GM10248 (cell line): ENCODE results near the gene COG7.
"Not testable (repeated sequence)": the region's sequence is repeated elsewhere in the genome, so short reads cannot be mapped to it uniquely, and the experiment has no call there.

Experiments
- CTCF ChIA-PET: fragments of 300-600 bp; sonication (Branson Sonifier 250); formaldehyde crosslinking; extraction: SDS; loops from one replicate; lab custom pipeline; 2021; ENCODE audit warnings: antibody characterized with exemption; lab: Yijun Ruan, JAX
- POLR2A ChIA-PET: fragments of 350-650 bp; sonication (Branson Sonifier 250); formaldehyde crosslinking; extraction: SDS; loops from one replicate; lab custom pipeline; 2020; ENCODE audit warnings: antibody characterized with exemption; lab: Yijun Ruan, JAX
- DNase-seq: peaks from one replicate; pipeline ENCODE4 v3.0.0; 2012; ENCODE audit errors: extremely low spot score
- TF ChIP-seq, protein P1 (sequence below): IDR thresholded peaks from 2 replicates; pipeline ENCODE4 v1.5.1; 2012; ENCODE audit warnings: mild to moderate bottlenecking, low read depth; ENCODE audit errors: extremely low read depth, missing control alignments, control extremely low read depth

Gene COG7

DNA sequence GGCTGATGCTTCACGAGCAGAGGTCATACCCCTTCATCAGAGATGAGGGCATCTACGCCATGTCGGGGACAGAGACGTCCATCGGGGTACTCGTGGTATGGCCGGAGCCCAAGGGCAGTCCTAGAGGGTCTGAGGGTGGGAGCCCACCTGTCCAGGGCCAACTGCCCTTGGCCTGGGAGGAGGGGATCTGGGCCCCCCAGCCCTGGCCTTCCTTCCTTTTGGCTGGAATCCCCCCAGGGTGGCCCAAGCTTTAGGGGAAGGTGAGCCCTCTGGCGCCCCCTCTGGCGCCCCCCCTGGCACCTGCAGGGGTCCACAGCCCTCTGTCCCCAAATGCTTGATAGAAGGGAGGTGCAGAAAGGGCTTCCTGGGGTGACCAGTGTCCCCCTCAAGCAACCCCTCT is 81.6 kb downstream of the COG7 start:
- TF ChIP-seq, protein P1, sequence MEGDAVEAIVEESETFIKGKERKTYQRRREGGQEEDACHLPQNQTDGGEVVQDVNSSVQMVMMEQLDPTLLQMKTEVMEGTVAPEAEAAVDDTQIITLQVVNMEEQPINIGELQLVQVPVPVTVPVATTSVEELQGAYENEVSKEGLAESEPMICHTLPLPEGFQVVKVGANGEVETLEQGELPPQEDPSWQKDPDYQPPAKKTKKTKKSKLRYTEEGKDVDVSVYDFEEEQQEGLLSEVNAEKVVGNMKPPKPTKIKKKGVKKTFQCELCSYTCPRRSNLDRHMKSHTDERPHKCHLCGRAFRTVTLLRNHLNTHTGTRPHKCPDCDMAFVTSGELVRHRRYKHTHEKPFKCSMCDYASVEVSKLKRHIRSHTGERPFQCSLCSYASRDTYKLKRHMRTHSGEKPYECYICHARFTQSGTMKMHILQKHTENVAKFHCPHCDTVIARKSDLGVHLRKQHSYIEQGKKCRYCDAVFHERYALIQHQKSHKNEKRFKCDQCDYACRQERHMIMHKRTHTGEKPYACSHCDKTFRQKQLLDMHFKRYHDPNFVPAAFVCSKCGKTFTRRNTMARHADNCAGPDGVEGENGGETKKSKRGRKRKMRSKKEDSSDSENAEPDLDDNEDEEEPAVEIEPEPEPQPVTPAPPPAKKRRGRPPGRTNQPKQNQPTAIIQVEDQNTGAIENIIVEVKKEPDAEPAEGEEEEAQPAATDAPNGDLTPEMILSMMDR: no peak
- ChIA-PET POLR2A (no interaction called here), CTCF (no interaction called here)
- no peak for DNase-seq

DNA sequence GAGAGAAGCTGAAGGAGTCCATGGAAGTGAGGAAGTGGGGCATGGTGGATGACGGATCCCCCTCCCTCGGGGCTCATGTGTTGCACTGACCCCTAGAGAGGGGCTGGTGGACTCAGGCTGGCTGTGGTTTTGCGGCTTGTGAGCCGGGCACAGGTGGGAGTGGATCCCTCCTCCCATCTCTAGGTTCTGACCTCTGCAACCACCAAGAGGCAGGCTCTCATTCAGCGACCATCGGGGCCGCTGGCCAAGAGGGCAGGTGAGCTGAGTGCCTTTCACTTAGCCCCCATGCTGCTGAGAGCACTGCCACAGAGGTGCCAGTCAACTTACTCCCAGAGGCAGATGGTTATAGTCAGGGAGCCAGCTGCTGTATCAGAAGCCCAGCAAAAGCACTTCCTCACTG is 83.6 kb downstream of the COG7 start:
- POLR2A ChIA-PET: no interaction called here

DNA sequence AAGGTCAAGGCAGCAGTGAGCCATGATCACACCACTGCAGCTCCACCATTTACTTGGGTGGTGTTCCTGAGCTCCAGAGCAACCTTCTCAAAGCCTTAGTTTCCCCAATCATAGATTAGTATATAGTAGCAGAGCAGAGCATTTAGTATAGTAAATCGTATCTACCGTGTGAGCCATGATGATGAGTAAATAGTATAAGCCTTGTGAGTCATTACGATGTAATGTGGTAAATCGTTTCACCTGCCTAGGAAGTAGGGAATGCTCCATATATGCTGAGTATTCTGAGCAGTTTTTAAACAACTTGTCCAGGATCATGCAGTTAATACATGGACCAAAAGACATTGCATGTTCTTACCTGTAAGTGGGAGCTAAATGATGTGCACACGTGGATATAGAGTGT is 84.5 kb downstream of the COG7 start:
- CTCF ChIA-PET: no interaction called here
- POLR2A ChIA-PET: no interaction called here
- TF ChIP-seq, protein P1: no peak
- DNase-seq: no peak

More for the DNA sequence above, 83.6 kb downstream of the COG7 start:
- no peak for DNase-seq
- CTCF ChIA-PET: no interaction called here
- TF ChIP-seq, protein P1: no peak

DNA sequence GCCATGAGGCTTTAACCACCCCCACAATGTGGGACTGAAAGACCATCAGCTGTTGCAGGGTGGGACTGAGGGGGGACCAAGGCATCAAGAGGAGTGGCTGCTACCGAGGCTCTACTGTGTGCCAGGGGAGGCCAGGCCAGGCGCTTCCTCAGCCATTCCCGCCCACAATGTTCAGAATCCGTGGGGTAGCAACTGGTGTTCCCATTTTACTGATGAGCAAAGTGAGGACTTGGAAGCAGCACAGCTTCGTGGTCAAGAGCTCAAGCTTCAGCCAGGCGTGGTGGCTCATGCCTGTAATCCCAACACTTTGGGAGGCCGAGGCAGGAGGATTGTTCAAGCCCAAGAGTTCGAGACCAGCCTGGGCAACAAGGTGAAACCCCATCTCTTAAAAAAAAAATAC is 85.0 kb downstream of the COG7 start:
- TF ChIP-seq, protein P1: no peak
- DNase-seq: no peak
- CTCF ChIA-PET: no interaction called here
- POLR2A ChIA-PET: no interaction called here

DNA sequence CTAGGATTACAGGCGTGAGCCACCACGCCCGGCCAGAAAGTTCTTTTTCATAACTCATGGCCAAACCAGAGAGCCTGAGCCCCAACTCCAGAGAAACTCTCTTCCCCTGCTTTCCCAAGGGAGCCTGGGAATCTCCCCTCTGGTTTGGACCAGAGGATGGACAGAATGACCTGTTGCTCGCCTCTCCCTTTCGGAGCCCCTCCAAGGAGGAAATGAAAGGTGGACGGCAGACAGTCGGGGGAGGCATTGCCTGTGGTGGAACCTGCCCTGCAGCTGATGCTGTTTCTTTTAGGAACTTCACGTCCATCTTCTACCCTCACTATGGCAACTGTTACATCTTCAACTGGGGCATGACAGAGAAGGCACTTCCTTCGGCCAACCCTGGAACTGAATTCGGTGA is 85.4 kb downstream of the COG7 start:
- ChIA-PET POLR2A (no interaction called here), CTCF (no interaction called here)
- TF ChIP-seq, protein P1: no peak
- no peak for DNase-seq

DNA sequence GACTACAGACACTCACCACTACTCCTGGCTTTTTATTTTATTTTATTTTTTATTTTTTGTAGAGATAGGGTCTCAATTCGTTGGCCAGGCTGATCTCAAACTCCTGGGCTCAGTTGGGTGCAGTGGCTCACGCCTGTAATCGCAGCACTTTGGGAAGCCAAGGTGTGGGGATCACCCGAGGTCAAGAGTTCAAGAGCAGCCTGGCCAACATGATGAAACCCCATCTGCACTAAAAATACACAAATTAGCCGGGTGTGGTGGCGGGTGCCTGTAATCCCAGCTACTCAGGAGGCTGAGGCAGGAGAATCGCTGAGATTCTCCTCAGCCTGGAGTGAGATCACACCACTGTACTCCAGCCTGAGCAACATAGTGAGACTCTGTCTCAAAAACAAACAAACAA is 86.6 kb downstream of the COG7 start:
- DNase-seq, POLR2A ChIA-PET: not testable (repeated sequence)
- CTCF ChIA-PET: interaction anchor here (0.9 to 1.6 kb wide), 4 partner anchors 19 to 70 kb away, joined by 3 to 4 read pairs (median 3); no protein-coding TSS in a partner anchor

DNA sequence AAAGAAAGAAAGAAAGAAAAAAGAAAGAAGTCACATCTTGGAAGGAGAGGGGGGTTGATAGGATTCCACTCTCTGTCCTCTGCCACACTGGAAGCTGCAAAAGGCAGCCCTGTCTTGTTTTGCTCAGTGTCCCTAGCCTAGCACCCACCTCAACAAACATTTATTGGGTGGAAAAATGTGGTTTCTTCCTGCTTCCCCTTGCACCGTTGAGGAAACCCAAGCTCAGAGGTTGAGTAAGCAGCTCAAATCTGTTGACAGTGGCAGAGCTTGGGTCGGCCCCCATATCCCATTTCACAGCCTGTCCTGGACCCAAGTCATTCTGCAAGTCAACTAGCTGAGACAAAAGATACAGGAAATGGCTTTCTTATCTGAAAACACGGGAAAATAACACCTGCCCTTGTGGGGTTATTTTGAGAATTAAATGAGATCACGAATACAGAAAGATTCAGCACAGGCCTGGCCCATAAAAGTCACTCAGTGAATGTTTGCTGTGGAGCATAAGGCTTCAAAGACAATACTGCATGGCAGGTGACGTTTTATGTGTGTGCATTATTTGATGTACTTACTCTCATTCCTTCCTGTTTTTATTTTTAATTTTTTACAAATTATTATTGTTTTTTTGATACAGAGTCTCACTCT is 87.3 kb downstream of the COG7 start:
- ChIA-PET CTCF (interaction anchor here (0.9 to 1.6 kb wide), 5 partner anchors 18 to 70 kb away, joined by 3 to 7 read pairs (median 3); no protein-coding TSS in a partner anchor), POLR2A (no interaction called here)
- TF ChIP-seq, protein P1: no peak
- DNase-seq: no peak
